D721Med (cell line): ENCODE results near the gene PTPRM.

Experiments
- DNase-seq: peaks from one replicate; pipeline ENCODE4 v3.0.0; 2011; ENCODE audit warnings: low spot score; ENCODE audit not compliant: insufficient read length
- FAIRE-seq: peaks from 2 replicates; lab custom pipeline; 2011; peaks lifted over from hg19 to GRCh38; lab: Jason Lieb, UNC
- TF ChIP-seq, protein P1 (sequence below): IDR thresholded peaks from 2 replicates; pipeline ENCODE4 v1.5.1; 2012; ENCODE audit warnings: mild to moderate bottlenecking, control low read depth; ENCODE audit not compliant: insufficient read depth; ENCODE audit errors: missing control alignments

PTPRM gene

DNA sequence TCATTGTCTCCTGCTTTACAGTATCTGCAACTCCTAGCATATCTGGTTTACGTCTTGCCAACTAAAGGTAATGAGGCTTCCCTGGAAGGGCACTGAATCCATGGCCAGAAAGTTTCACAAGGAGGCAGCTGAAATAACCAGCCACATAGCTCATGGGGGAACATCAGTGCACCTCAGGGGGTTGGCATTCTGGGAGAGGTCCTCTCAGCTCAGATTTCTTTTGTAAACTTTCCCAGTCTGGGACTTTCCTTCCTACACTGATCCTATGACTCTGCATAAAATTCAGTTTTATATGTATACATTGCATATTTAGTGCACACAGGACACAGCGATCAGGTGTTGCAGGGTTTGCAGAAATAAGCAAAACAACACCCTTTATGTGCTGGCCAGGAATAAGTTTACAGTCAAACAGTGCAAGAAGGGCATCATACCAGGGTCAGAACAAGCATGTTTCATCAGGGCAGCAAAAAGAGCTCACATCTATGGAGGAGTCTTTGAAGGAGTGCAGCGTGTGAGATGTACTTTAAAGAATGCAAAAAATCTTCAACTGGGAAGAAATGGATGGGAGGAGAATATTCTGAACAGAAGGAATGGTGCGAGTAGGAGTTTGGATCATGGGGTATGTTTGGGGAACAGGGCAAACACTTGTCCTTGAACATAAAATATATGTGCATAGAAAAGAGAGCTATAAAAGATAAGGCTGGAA lies 801.5 kb downstream of the PTPRM start:
- TF ChIP-seq, protein P1, sequence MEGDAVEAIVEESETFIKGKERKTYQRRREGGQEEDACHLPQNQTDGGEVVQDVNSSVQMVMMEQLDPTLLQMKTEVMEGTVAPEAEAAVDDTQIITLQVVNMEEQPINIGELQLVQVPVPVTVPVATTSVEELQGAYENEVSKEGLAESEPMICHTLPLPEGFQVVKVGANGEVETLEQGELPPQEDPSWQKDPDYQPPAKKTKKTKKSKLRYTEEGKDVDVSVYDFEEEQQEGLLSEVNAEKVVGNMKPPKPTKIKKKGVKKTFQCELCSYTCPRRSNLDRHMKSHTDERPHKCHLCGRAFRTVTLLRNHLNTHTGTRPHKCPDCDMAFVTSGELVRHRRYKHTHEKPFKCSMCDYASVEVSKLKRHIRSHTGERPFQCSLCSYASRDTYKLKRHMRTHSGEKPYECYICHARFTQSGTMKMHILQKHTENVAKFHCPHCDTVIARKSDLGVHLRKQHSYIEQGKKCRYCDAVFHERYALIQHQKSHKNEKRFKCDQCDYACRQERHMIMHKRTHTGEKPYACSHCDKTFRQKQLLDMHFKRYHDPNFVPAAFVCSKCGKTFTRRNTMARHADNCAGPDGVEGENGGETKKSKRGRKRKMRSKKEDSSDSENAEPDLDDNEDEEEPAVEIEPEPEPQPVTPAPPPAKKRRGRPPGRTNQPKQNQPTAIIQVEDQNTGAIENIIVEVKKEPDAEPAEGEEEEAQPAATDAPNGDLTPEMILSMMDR, result no peak
- FAIRE-seq (no peak), DNase-seq (no peak)

DNA sequence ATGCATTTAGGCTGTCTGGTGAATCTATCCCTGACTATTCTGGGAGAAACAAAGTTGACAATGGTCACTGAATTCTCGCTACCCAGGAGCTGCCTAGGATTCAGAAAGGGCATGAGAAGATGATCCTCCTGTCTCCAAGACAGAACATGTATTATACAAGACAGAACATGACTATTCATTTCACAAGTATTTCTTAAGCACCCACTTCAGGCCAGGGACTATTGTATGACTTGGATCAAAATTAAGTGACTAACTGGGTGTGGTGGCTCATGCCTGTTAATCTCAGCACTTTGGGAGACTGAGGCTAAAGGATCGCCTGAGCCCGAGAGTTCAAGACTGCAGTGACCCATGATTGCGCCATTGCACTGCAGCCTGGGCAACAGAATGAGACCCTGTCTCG lies 806.4 kb downstream of the PTPRM start:
- TF ChIP-seq, protein P1, result no peak
- FAIRE-seq (no peak), DNase-seq (no peak)

DNA sequence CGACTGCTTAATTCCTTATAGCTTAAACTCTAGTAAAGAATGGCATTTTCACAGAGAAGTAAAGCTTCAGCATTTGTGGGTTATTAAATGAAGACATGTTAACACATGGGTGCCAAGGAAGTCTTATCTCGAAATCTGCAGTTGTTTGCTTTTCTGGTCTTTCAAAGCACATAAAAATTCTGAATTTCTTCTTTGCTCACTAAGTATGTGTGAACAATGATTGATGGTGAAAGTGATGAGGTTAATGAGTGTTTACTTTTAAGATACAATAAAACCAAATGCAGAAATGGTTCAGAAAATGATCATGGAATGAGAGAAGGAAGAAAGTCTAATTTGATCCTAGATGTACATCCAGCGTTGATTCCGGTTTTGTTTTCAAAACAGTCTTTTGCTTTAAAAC lies 807.6 kb downstream of the PTPRM start:
- FAIRE-seq, result peak; percentile 90
- TF ChIP-seq, protein P1, result no peak
- no peak for DNase-seq

DNA sequence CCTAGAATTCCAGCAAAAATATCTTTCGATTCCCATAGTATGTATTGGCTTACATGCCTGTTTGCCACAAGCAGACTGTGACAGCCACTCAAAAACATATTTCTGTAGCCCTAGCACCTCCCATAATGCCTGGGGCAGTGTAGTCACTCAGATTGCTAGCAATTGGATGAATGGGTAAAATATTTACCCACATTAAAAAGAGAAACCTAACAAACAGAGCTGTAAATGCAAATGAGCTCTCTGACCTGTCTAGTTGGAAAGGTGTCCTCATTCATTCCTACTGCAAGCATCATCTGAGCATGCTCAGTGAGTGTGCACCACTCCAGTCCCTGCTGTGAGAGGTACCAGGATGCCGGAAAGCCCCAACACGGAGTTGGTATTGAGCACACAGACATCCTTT lies 808.1 kb downstream of the PTPRM start:
- TF ChIP-seq, protein P1, result no peak
- DNase-seq (no peak), FAIRE-seq (no peak)

DNA sequence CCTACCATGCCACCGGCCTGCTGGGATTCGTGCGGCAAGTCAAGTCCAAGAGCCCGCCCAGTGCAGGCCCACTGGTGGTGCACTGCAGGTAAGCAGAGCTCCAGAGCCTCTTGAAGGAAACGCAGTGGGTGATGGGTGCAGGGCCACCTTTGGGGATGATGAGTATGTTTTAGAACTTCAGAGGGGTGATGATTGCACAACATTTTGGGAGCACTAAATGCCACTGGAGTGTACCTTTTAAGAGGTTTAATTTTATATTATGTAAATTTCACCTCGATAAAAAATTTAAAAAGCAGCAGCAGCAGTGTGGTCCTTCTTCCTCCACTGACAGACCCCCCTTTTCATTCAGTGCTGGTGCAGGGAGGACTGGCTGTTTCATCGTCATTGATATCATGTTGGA lies 809.0 kb downstream of the PTPRM start:
- DNase-seq (no peak), FAIRE-seq (no peak)
- TF ChIP-seq, protein P1, result no peak

DNA sequence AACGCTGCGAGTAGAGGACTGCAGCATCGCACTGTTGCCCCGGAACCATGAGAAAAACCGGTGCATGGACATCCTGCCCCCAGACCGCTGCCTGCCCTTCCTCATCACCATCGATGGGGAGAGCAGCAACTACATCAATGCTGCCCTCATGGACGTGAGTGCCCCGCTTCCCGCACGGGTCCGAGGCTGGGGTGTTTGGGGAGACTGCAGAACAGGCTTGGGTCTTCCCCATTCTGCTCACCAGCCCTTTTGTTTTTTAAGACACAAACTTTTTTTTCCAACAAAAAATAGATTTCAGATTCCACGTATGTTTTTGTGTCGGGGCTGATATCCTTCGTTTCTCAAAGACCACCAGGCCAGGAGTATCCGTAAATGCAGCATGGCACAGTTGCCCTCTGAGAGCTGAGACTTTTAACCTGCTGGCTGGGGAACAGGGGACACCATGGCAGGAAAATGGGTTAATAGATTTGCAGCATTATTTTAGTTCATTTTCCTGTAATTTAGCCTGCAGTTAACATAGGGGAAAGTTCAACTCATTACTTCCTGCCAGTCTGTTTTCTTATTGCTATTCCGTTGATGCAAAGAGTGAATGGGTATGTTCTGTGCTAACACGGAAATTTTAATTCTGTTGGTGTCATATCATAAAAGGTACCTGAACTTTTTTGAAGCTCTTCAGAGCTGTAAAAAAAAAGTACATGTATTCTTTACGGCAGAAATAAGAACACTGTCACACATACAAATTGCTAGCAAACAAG lies 812.2 kb downstream of the PTPRM start:
- TF ChIP-seq, protein P1, result no peak
- no peak for DNase-seq
- peak; percentile 16 for FAIRE-seq

DNA sequence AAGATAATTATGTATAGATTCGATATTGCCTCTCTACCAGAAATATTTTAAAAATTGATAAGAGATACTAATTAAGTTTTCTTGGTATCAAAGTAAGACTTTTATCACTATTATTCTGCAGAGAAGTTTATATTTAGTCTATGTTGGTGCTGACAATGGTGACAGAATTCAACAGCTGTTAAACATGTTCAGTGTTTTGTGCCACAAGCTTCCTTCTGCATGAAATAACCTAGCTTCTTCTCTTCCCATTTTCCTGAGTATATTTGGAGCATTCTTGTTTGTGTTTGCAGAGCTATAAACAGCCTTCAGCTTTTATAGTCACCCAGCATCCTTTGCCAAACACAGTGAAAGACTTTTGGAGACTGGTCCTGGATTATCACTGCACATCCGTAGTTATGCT lies 812.9 kb downstream of the PTPRM start:
- FAIRE-seq (peak; percentile 51), DNase-seq (no peak)
- TF ChIP-seq, protein P1, result no peak
